Neuronal stem cell (in vitro differentiated cells): Measurements from ENCODE around the gene WNT9A.

Experiments used
- DNase-seq: peaks from one replicate; pipeline ENCODE4 v3.0.0-alpha.2; 2013; ENCODE audit warnings: low spot score
- H2AFZ ChIP-seq: one replicate; pipeline ENCODE4 v1.6.1; 2013; ENCODE audit warnings: mild to moderate bottlenecking, low read length, inconsistent platforms
- H2AK5ac ChIP-seq: 2 replicates; pipeline ENCODE4 v1.6.1; 2013; ENCODE audit warnings: low read depth, mild to moderate bottlenecking, inconsistent platforms, low read length, moderate library complexity, mixed read lengths
- H2BK120ac ChIP-seq: 2 replicates; pipeline ENCODE4 v1.6.1; 2013; ENCODE audit warnings: low read depth, mild to moderate bottlenecking, inconsistent platforms, low read length, moderate library complexity, mixed read lengths
- H2BK12ac ChIP-seq: one replicate; pipeline ENCODE4 v1.6.1; 2013; ENCODE audit warnings: low read length, inconsistent platforms
- H2BK15ac ChIP-seq: 2 replicates; pipeline ENCODE4 v1.6.1; 2013; ENCODE audit warnings: mild to moderate bottlenecking, low read length, inconsistent platforms, mixed read lengths
- H2BK5ac ChIP-seq: one replicate; pipeline ENCODE4 v1.6.1; 2013; ENCODE audit warnings: inconsistent platforms, mild to moderate bottlenecking, low read length, moderate library complexity
- H3K14ac ChIP-seq: one replicate; pipeline ENCODE4 v1.6.1; 2013; ENCODE audit warnings: low read length, inconsistent platforms
- H3K18ac ChIP-seq: 2 replicates; pipeline ENCODE4 v1.6.1; 2013; ENCODE audit warnings: low read length, inconsistent platforms
- H3K23ac ChIP-seq: 2 replicates; pipeline ENCODE4 v1.6.1; 2013; ENCODE audit warnings: low read depth, mild to moderate bottlenecking, mixed read lengths, low read length, inconsistent platforms; ENCODE audit not compliant: poor library complexity
- H3K27ac ChIP-seq: replicated peaks from 3 replicates; pipeline ENCODE4 v1.5.1; 2013; ENCODE audit warnings: low read length, inconsistent platforms
- H3K27me3 ChIP-seq, 3 experiments: 2 replicates each; pipeline ENCODE4 v1.6.1; 2013; ENCODE audit warnings: low read length in 3 of 3, mild to moderate bottlenecking in 2 of 3, inconsistent platforms in 1 of 3, low read depth in 1 of 3, mixed read lengths in 1 of 3, moderate library complexity in 1 of 3; ENCODE audit not compliant: control insufficient read depth in 3 of 3, insufficient read depth in 3 of 3
- H3K36me3 ChIP-seq, 2 donors: replicated peaks in 1 of 2; 2 replicates each; pipeline ENCODE4 v1.6.1; 2013; ENCODE audit warnings: low read length in 2 of 2; ENCODE audit not compliant: control insufficient read depth in 2 of 2, insufficient read depth in 2 of 2
- H3K4ac ChIP-seq: 2 replicates; pipeline ENCODE4 v1.6.1; 2013; ENCODE audit warnings: inconsistent platforms, mild to moderate bottlenecking, low read length, moderate library complexity
- H3K4me1 ChIP-seq, 2 donors: 1 replicate in 1 of 2; 2 replicates in 1 of 2; pipeline ENCODE4 v1.6.1; 2013; ENCODE audit warnings: low read length in 2 of 2, low read depth in 1 of 2; ENCODE audit not compliant: control insufficient read depth in 2 of 2, insufficient read depth in 1 of 2
- H3K4me2 ChIP-seq: one replicate; pipeline ENCODE4 v1.6.1; 2013; ENCODE audit warnings: mild to moderate bottlenecking, low read length, inconsistent platforms; ENCODE audit not compliant: insufficient read depth, poor library complexity, severe bottlenecking
- H3K4me3 ChIP-seq, 2 donors: 2 replicates each; pipeline ENCODE4 v1.5.1; 2013; ENCODE audit warnings: low read length in 2 of 2, mild to moderate bottlenecking in 2 of 2, inconsistent platforms in 1 of 2, moderate library complexity in 1 of 2
- H3K79me1 ChIP-seq: one replicate; pipeline ENCODE4 v1.6.1; 2013; ENCODE audit warnings: low read depth, mild to moderate bottlenecking, inconsistent platforms, low read length, moderate library complexity
- H3K9ac ChIP-seq: one replicate; pipeline ENCODE4 v1.6.1; 2013; ENCODE audit warnings: mild to moderate bottlenecking, low read depth, low read length, inconsistent platforms; ENCODE audit not compliant: poor library complexity
- H3K9me3 ChIP-seq, 2 donors: replicated peaks in 1 of 2; 2 replicates each; pipeline versions ENCODE3 to v1.6.1; 2013; ENCODE audit warnings: low read length in 2 of 2, mild to moderate bottlenecking in 2 of 2, inconsistent platforms in 1 of 2, low read depth in 1 of 2, mixed read lengths in 1 of 2, moderate library complexity in 1 of 2; ENCODE audit not compliant: control insufficient read depth in 2 of 2, insufficient read depth in 1 of 2
- H4K8ac ChIP-seq: one replicate; pipeline ENCODE4 v1.6.1; 2013; ENCODE audit warnings: low read depth, mild to moderate bottlenecking, inconsistent platforms, low read length, moderate library complexity
- H4K91ac ChIP-seq: one replicate; pipeline ENCODE4 v1.6.1; 2013; ENCODE audit warnings: low read length, low read depth, mild to moderate bottlenecking, inconsistent platforms; ENCODE audit not compliant: poor library complexity
- WGBS, 2 donors: extraction: QIAGEN DNeasy Blood & Tissue Kit; methylation state at CpG; one replicate each; pipeline ENCODE4 v1.1.7; 2013; ENCODE audit warnings: missing lambda C conversion rate in 2 of 2, mixed read lengths in 1 of 2; ENCODE audit not compliant: insufficient read length in 2 of 2, insufficient replicate concordance in 1 of 2; ENCODE audit errors: extremely low coverage in 2 of 2; 5-methylcytosine and 5-hydroxymethylcytosine counted together

WNT9A gene

DNA sequence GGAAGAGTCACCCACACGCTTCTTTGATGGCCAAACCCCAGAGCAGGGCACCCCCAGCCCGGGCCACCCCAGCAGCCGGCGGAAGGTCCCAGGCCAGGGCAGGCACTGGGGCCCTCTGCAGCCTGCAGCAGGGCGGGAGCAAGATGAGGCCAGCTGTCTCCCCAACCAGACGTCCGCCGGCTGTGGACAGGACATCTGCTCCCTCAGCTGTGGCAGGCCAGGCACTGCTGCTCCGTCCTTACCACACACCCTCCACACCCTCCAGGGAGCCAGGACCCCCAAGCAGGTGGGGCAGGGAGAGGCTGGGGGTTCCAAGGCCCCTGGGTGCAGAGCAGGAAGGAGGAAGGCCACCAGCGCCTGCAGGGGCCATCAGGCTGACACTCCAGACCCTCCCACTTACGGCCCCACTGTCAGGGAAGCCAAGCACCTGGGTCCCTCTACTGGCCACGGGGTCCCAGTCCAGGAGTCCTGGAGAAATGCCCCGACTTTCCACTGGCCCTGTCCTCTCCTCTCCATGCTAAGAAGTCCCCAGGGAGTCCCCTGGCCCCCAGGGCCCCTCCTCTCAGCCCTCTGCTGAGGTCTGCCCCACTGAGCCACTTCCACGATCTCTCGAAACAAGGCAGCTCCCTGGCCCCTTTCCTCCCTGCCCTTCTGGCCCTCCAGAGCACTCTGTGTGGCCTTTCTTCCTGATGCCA, 5.6 kb downstream of the WNT9A start:
- H2AK5ac ChIP-seq: peak overlapping the region; percentile 98
- DNase-seq: no peak
- H3K4me3 ChIP-seq: no peak overlapping the region
- no peak overlapping the region for H3K9ac ChIP-seq
- peaks cover 5% of the 10 kb centered on the region for H3K79me1 ChIP-seq
- no peaks in the 10 kb centered on the region for H3K36me3 ChIP-seq
- no peak overlapping the region for H3K4me2 ChIP-seq
- H2BK15ac ChIP-seq: peak overlapping the region; percentile 93
- H2BK5ac ChIP-seq: peak overlapping the region; percentile 75
- no peak overlapping the region for H3K27ac ChIP-seq
- peaks cover 14 to 16% of the 10 kb centered on the region in 2 donors for H3K4me1 ChIP-seq
- H3K23ac ChIP-seq: peak overlapping the region; percentile 87
- peak overlapping the region; percentile 57 for H2BK120ac ChIP-seq
- H3K9me3 ChIP-seq: peaks cover 0 to 2% of the 10 kb centered on the region in 2 donors
- WGBS, 2 donors: no CpG with 5 or more reads among the region's 15 CpGs
- H4K91ac ChIP-seq: no peak overlapping the region
- peaks cover 0 to 4% (median 4%) of the 10 kb centered on the region in 3 experiments for H3K27me3 ChIP-seq
- H3K18ac ChIP-seq: peak overlapping the region; percentile 86
- peak overlapping the region; percentile 93 for H2BK12ac ChIP-seq
- H4K8ac ChIP-seq: no peak overlapping the region
- H3K4ac ChIP-seq: peak overlapping the region; percentile 91
- peak overlapping the region; percentile 92 for H3K14ac ChIP-seq
- H2AFZ ChIP-seq: peak overlapping the region; percentile 29

- Histone ChIP-seq H4K8ac (no peak overlapping the region), H3K4ac (no peak overlapping the region), H2BK15ac (peak overlapping the region; percentile 93), H2BK5ac (no peak overlapping the region), H3K4me3 (no peak overlapping the region), H3K18ac (peak overlapping the region; percentile 56), H2AK5ac (peak overlapping the region; percentile 89), H3K27me3 (no peaks in the 10 kb centered on the region), H2AFZ (no peak overlapping the region), H2BK120ac (no peak overlapping the region), H4K91ac (no peak overlapping the region), H3K4me1 (peaks cover 13 to 14% of the 10 kb centered on the region in 2 donors), H3K23ac (peak overlapping the region; percentile 87), H3K79me1 (peaks cover 5% of the 10 kb centered on the region), H2BK12ac (no peak overlapping the region), H3K36me3 (no peaks in the 10 kb centered on the region), H3K9me3 (peaks cover 0 to 2% of the 10 kb centered on the region in 2 donors), H3K14ac (peak overlapping the region; percentile 92), H3K27ac (no peak overlapping the region), H3K9ac (no peak overlapping the region), H3K4me2 (no peak overlapping the region)
- no CpG with 5 or more reads among the region's 15 CpGs for WGBS, 2 donors
- DNase-seq: no peak
These were observed 6.2 kb downstream of the WNT9A start for GRCh38 chr1:227941509-227942020.

DNA sequence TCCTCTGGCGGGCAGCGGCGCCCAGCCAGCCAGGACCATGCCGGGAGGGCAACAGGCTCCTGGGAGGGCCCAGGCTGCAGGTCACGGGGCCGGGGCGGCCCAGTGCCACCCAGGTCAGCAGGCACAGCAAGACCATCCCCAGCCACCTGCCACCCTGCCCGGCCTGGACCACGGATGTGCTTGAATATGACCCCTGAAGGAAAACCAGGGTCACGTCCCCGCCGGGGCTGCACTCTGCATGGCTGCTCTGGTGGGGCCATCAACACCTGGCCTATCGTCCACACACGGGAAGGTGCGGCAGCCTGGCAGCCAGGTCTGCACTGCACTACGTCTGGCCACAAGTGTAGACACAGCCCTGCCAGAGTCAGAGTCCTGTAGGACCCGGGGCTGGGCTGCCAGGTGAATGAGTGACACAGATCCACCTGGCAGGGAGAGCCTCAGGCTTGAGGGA, 6.9 kb downstream of the WNT9A start:
- peak overlapping the region; percentile 4 for H2BK5ac ChIP-seq
- H3K27ac ChIP-seq: no peak overlapping the region
- H2AFZ ChIP-seq: no peak overlapping the region
- H2BK12ac ChIP-seq: no peak overlapping the region
- H3K14ac ChIP-seq: no peak overlapping the region
- WGBS, 2 donors: no CpG with 5 or more reads among the region's 17 CpGs
- no peaks in the 10 kb centered on the region for H3K27me3 ChIP-seq
- H3K9me3 ChIP-seq: peaks cover 0 to 2% of the 10 kb centered on the region in 2 donors
- no peak overlapping the region for H3K4me2 ChIP-seq
- no peak overlapping the region for H3K4me3 ChIP-seq
- H2AK5ac ChIP-seq: peak overlapping the region; percentile 85
- H2BK120ac ChIP-seq: no peak overlapping the region
- no peak overlapping the region for H3K9ac ChIP-seq
- H3K79me1 ChIP-seq: peaks cover 5% of the 10 kb centered on the region
- H3K4me1 ChIP-seq: peaks cover 8 to 14% of the 10 kb centered on the region in 2 donors
- no peaks in the 10 kb centered on the region for H3K36me3 ChIP-seq
- H3K4ac ChIP-seq: no peak overlapping the region
- H3K23ac ChIP-seq: peak overlapping the region; percentile 90
- H4K8ac ChIP-seq: no peak overlapping the region
- no peak overlapping the region for H4K91ac ChIP-seq
- H2BK15ac ChIP-seq: no peak overlapping the region
- no peak for DNase-seq
- peak overlapping the region; percentile 11 for H3K18ac ChIP-seq
